HG02870 (cell line): ENCODE data around the gene APBB2.

Experiments
- ATAC-seq: cut with Tn5 transposase; IDR thresholded peaks from one replicate; pipeline ENCODE4 v1.9.1; 2021; ENCODE audit warnings: mild to moderate bottlenecking, moderate library complexity; ENCODE audit not compliant: unreplicated experiment

The APBB2 gene

GRCh38 chr4:41142376-41143310, 71.7 kb downstream of the APBB2 start:
- ATAC-seq: no peak

GRCh38 chr4:41141900-41142299, 72.4 kb downstream of the APBB2 start:
- no peak for ATAC-seq

- ATAC-seq: no peak
Observed at GRCh38 chr4:41140410-41140809, 73.9 kb downstream of the APBB2 start.

- no peak for ATAC-seq
Observed at GRCh38 chr4:41137879-41138278, 76.5 kb downstream of the APBB2 start.

- no peak for ATAC-seq
Observed at GRCh38 chr4:41136456-41136855, 77.9 kb downstream of the APBB2 start.

GRCh38 chr4:41135801-41136200, 78.5 kb downstream of the APBB2 start:
- ATAC-seq: no peak

- ATAC-seq: no peak
Observed at GRCh38 chr4:41134581-41134980, 79.8 kb downstream of the APBB2 start.

- no peak for ATAC-seq
Observed at GRCh38 chr4:41133454-41134018, 80.8 kb downstream of the APBB2 start.

- no peak for ATAC-seq
Observed at GRCh38 chr4:41132055-41132683, 82.2 kb downstream of the APBB2 start.

GRCh38 chr4:41129936-41130440, 84.4 kb downstream of the APBB2 start:
- no peak for ATAC-seq

- ATAC-seq: no peak
Observed at GRCh38 chr4:41129128-41129754, 85.1 kb downstream of the APBB2 start.

- ATAC-seq: no peak
Observed at GRCh38 chr4:41125558-41126311, 88.6 kb downstream of the APBB2 start.

GRCh38 chr4:41124916-41125548, 89.3 kb downstream of the APBB2 start:
- ATAC-seq: no peak

- ATAC-seq: no peak
Observed at GRCh38 chr4:41122775-41123174, 91.6 kb downstream of the APBB2 start.

GRCh38 chr4:41122309-41122708, 92.0 kb downstream of the APBB2 start:
- ATAC-seq: no peak

- ATAC-seq: no peak
Observed at GRCh38 chr4:41121906-41122305, 92.4 kb downstream of the APBB2 start.

GRCh38 chr4:41120297-41121217, 93.8 kb downstream of the APBB2 start:
- no peak for ATAC-seq

- no peak for ATAC-seq
Observed at GRCh38 chr4:41119867-41120295, 94.5 kb downstream of the APBB2 start.

- no peak for ATAC-seq
Observed at GRCh38 chr4:41111791-41112190, 102.6 kb downstream of the APBB2 start.
